K562 (cell line): ENCODE measurements around the gene ANXA7. TPM values are rescaled to one million over a fixed set of nuclear protein-coding genes. Genes with fewer than 3 reads are reported as not detected.

Experiments used
- BCLAF1 ChIP-seq, 2 experiments: fragments of 450-650 bp in 1 of 2; IDR thresholded peaks; 2 replicates each; pipeline ENCODE4 v1.6.1; 2011 to 2017; ENCODE audit warnings: low read depth in 2 of 2, antibody characterized with exemption in 1 of 2, borderline replicate concordance in 1 of 2, low read length in 1 of 2, mild to moderate bottlenecking in 1 of 2, mixed read lengths in 1 of 2; ENCODE audit not compliant: control insufficient read depth in 1 of 2
- FOXK2 ChIP-seq, 2 experiments: fragments of 450-650 bp; IDR thresholded peaks in 1 of 2; conservative IDR thresholded peaks in 1 of 2; 2 replicates each; pipeline ENCODE4 v1.6.1; 2016; ENCODE audit warnings: low read depth in 2 of 2, mild to moderate bottlenecking in 1 of 2
- MXI1 ChIP-seq: IDR thresholded peaks from 2 replicates; pipeline ENCODE4 v1.6.1; 2011; ENCODE audit warnings: low read depth, mild to moderate bottlenecking, improper control_type of control experiment, low read length
- NFYB ChIP-seq: IDR thresholded peaks from 2 replicates; pipeline ENCODE4 v1.6.1; 2011; ENCODE audit warnings: mild to moderate bottlenecking, moderate library complexity; ENCODE audit not compliant: insufficient read length; ENCODE audit errors: extremely low read depth
- PRPF4 ChIP-seq: fragments of 200-400 bp; formaldehyde crosslinking; IDR thresholded peaks from one replicate; pipeline ENCODE4 v1.6.1; 2017; ENCODE audit warnings: low read length, low read depth, mild to moderate bottlenecking; ENCODE audit not compliant: insufficient read depth, poor library complexity, severe bottlenecking
- RHOXF2B ChIP-seq: fragments of 250-450 bp; sonication (Bioruptor Pico); conservative IDR thresholded peaks from 2 replicates; pipeline ENCODE4 v1.5.1; 2021
- SAFB2 ChIP-seq: fragments of 200-400 bp; formaldehyde crosslinking; IDR thresholded peaks from 2 replicates; pipeline ENCODE4 v1.6.1; 2018; ENCODE audit warnings: borderline replicate concordance, low read length, low read depth, moderate library complexity; ENCODE audit not compliant: severe bottlenecking
- ZBTB43 ChIP-seq: sonication (generic); formaldehyde crosslinking; IDR thresholded peaks from 2 replicates; pipeline ENCODE4 v1.8.0; 2023; ENCODE audit warnings: mild to moderate bottlenecking, missing genetic modification reagents
- ZFP30 ChIP-seq: fragments of 250-450 bp; sonication (Bioruptor Pico); IDR thresholded peaks from 2 replicates; pipeline ENCODE4 v1.8.0; 2022; ENCODE audit warnings: moderate library complexity, mild to moderate bottlenecking, inconsistent platforms, borderline replicate concordance
- ZNF644 ChIP-seq: fragments of 200-800 bp; sonication (Bioruptor generic); IDR thresholded peaks from 2 replicates; pipeline ENCODE4 v1.6.1; 2016; ENCODE audit warnings: low read depth, missing genetic modification characterization, missing compliant biosample characterization
- polyA plus RNA-seq, 8 experiments: library from polyadenylated mRNA; depleted of rRNA in 4 of 8; stranded (reverse) in 5 of 8; unstranded in 3 of 8; fragments of >200 nt; fragmentation: Nextera tagmentation in 2 of 8; fragmentation: Illumina TruSeq in 1 of 8; extraction: Ambion mirVana in 2 of 8; extraction: Trizol in 1 of 8; gene quantifications; 2 replicates each; pipeline versions ENCODE4 v1.2.1 to v1.2.3, GENCODE V29; 2011 to 2014; ENCODE audit warnings: inconsistent platforms in 1 of 8, missing spikeins in 1 of 8
- total RNA-seq, 7 experiments: library from RNA; depleted of rRNA in 6 of 7; stranded (reverse); fragments of >200 nt in 6 of 7; fragmentation: Illumina TruSeq in 2 of 7; extraction: Trizol in 2 of 7; gene quantifications; 2 replicates each; pipeline versions ENCODE4 v1.2.1 to v1.2.3, GENCODE V29; 2011 to 2021; ENCODE audit warnings: low replicate concordance in 1 of 7

ANXA7 gene
- total and polyA plus RNA-seq, 9 of the 15 experiments (the other 6 are each of a cell fraction or from before 2014, with no cell fraction given) = 81.6 to 157 (median 122) TPM

- no peak; the same call in 1 of the 2 replicates for TF ChIP-seq ZNF644
- TF ChIP-seq BCLAF1 (IDR thresholded peaks at IDR 0.05; ENCODE audit: borderline replicate concordance in 1 of 2, control insufficient read depth in 1 of 2, low read depth in 2 of 2, low read length in 1 of 2) = 0 out of 4 replicates have a peak, but pooled peaks of 1 of the 2 experiments have one; percentile 19
- no peak for TF ChIP-seq RHOXF2B
- TF ChIP-seq MXI1 = no peak
- no peak for TF ChIP-seq ZFP30 (CRISPR knock-in tag)
- TF ChIP-seq FOXK2 (conservative IDR thresholded peaks at IDR 0.05 in 1 of 2, IDR thresholded peaks at IDR 0.05 in 1 of 2; ENCODE audit: low read depth in 2 of 2) = no peak
- TF ChIP-seq SAFB2 = no peak
- no peak for TF ChIP-seq PRPF4
- TF ChIP-seq NFYB = no peak
- no peak for TF ChIP-seq ZBTB43 (CRISPR knock-in tag)
Measured at GRCh38 chr10:73366381-73367298, 47.2 kb downstream of the ANXA7 start (continued).
